Midbrain (tissue), 1 donor: ENCODE data around the gene WDR43.

Experiments used
- DNase-seq: peaks from one replicate; lab custom pipeline; 2025; lab: John Stamatoyannopoulos, UW

The WDR43 gene

DNA sequence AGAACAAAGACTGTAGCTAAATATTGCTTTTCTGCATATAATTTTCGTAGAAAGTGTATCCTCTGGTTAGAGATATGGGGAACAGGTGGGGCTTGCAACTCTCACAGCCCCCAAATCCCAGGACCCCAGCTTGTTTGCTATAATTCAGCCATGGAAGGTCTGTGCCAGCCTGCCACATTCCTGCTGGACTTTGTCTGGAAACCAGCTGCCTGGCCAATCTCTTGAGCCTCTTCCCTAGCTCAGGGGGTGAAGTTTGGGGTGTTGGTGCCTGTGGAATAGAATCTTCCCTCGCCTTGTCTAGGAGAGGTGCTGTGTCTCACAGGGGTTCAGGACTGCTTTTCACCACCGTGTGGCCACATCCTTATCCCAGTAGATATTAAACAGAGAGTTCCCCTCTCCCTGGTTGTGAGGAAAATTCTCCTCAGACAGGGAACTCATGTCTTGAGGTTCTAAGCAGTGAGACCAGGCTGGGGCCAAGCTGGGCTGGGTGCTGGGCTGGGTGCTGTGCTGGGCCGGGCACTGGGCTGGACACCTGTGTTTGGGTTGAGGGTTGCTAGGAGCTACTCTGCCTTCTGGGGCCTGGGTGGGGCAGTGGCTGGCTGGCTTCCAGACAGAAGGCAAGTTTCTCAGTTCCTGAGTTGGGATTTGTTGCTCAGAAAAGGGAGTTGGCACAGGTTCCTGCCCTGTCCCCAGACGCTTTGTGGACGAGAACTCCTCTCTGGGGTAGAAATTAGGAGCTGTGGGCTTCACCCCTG, 98.9 kb downstream of the WDR43 start:
- DNase-seq = no peak

GRCh38 chr2:28994074-28994473, 99.6 kb downstream of the WDR43 start:
- no peak for DNase-seq

- no peak for DNase-seq
Observed at GRCh38 chr2:28994679-28995078, 100.2 kb downstream of the WDR43 start.

- DNase-seq = no peak
Observed at GRCh38 chr2:28995765-28996750, 101.6 kb downstream of the WDR43 start.

GRCh38 chr2:28997237-28997846, 102.9 kb downstream of the WDR43 start:
- no peak for DNase-seq
